22Rv1 (cell line): ENCODE data around the gene CLEC4G.

ENCODE experiments used
- ZFX ChIP-seq: fragments of 450-650 bp; IDR thresholded peaks from 2 replicates; pipeline ENCODE4 v1.6.1; 2017; ENCODE audit warnings: antibody characterized with exemption, borderline replicate concordance
- TF ChIP-seq, protein P1 (sequence below): fragments of 450-650 bp; IDR thresholded peaks from 2 replicates; pipeline ENCODE4 v1.5.1; 2017; ENCODE audit warnings: mild to moderate bottlenecking

DNA sequence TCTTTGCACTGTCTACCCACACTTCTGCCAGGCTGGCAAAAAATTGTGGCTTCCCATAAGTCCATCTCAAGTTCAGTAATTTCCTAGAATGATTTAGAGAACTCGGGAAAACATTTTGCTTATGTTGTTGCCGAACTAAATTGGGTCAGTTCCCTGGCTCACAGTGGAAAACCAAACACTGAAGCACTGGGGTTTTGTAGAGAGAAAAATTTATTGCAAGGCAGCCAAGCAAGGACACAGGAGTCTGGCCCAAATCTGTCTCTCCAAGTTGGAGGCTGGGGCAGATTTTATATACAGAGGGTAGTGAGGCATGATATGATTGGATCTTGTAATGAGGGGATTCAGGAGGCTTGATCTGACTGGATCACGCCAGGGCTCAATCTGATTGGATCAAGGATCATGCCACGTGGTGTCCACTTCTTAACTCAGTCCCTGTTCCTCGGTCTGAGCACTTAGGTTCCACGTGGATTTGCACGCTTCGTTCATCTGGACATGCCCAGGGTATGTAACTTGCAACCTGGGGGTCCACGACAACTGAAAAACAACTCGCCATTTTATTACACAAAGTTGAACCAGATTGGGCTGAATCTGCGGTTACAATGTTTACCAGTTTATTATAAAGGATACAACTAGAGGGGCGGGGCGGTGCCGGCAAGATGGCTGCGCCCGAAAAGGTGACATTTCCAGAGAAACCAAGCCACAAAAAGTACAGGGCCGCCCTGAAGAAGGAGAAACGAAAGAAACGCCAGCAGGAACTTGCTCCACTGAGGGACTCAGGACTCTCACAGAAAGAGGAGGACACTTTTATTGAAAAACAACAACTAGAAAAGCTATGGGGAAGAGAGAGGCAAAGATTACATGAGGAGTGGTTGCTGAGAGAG, 8.1 kb upstream of the CLEC4G start:
- TF ChIP-seq ZFX = no peak
- TF ChIP-seq, protein P1, sequence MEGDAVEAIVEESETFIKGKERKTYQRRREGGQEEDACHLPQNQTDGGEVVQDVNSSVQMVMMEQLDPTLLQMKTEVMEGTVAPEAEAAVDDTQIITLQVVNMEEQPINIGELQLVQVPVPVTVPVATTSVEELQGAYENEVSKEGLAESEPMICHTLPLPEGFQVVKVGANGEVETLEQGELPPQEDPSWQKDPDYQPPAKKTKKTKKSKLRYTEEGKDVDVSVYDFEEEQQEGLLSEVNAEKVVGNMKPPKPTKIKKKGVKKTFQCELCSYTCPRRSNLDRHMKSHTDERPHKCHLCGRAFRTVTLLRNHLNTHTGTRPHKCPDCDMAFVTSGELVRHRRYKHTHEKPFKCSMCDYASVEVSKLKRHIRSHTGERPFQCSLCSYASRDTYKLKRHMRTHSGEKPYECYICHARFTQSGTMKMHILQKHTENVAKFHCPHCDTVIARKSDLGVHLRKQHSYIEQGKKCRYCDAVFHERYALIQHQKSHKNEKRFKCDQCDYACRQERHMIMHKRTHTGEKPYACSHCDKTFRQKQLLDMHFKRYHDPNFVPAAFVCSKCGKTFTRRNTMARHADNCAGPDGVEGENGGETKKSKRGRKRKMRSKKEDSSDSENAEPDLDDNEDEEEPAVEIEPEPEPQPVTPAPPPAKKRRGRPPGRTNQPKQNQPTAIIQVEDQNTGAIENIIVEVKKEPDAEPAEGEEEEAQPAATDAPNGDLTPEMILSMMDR = no peak
